ENCODE results near the gene OTUB1. TPM values are rescaled to one million over a fixed set of nuclear protein-coding genes. Genes with fewer than 3 reads are reported as not detected.

OTUB1 gene
- total and polyA plus RNA-seq, 9 of the 15 experiments (the other 6 are each of a cell fraction or from before 2014, with no cell fraction given): 29.5 to 134 (median 66.1) TPM

DNA sequence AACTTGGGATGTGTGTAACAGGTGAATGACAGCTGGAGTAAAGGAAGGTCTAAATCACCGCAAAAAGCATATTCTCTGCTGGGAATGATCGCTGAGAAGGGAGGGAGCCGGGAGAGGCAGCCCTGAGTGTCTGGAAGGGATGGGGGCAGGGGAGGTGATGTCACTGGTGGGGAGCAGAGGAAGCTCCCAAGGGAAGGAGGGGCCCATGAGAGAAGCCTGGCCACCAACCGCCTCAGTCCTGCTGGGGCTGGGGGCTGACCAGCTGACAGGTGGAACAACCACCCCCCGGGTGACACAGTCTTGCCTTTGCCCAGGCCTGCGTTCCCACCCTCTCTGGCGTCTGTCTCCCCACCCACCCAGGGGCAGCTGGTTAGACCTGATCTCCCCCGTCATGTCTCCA, 43.5 kb downstream of the OTUB1 start (continued):
- TF ChIP-seq, protein P1, sequence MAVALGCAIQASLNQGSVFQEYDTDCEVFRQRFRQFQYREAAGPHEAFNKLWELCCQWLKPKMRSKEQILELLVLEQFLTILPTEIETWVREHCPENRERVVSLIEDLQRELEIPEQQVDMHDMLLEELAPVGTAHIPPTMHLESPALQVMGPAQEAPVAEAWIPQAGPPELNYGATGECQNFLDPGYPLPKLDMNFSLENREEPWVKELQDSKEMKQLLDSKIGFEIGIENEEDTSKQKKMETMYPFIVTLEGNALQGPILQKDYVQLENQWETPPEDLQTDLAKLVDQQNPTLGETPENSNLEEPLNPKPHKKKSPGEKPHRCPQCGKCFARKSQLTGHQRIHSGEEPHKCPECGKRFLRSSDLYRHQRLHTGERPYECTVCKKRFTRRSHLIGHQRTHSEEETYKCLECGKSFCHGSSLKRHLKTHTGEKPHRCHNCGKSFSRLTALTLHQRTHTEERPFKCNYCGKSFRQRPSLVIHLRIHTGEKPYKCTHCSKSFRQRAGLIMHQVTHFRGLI (CRISPR knock-in tag; IDR thresholded peaks at IDR 0.05): no peak
- no peak for TF ChIP-seq SRSF1 (IDR thresholded peaks at IDR 0.05; ENCODE audit: low read depth, low read length)

GRCh38 chr11:64031001-64031400, 44.8 kb downstream of the OTUB1 start:
- CTCF ChIA-PET (ENCODE audit: low intra/inter-chr PET ratio): no interaction called here
- POLR2A ChIA-PET: interaction anchor here (1.0 to 1.1 kb wide), 2 partner anchors 15 to 40 kb away, joined by 3 read pairs; no protein-coding TSS in a partner anchor
- intact Hi-C loops (cut with micrococcal nuclease) (no loop called here), in situ Hi-C loops (cut with MboI) (no loop called here)
- H3K4me1 ChIP-seq (replicated peaks in 1 of 2; ENCODE audit: control insufficient read depth in 2 of 2, insufficient read depth in 2 of 2, low read length in 2 of 2): peaks cover 0 to 54% of the 10 kb centered on the region in 2 experiments; a peak in 2 of 5 replicates
- no peaks in the 10 kb centered on the region for H3K9me3 ChIP-seq (replicated peaks; ENCODE audit: control insufficient read depth, insufficient read depth, low read depth, low read length)
- H3K27ac ChIP-seq (ENCODE audit: extremely low read depth, low read depth, low read length): no peak overlapping the region
- no peak overlapping the region for H3K9ac ChIP-seq (ENCODE audit: insufficient read depth in 1 of 2, low read depth in 2 of 2, low read length in 2 of 2)
- no peaks in the 10 kb centered on the region for H3K9me1 ChIP-seq (ENCODE audit: control insufficient read depth, insufficient read depth, low read length)
- H4K20me1 ChIP-seq (replicated peaks; ENCODE audit: control insufficient read depth, insufficient read depth, low read length): peaks cover 73% of the 10 kb centered on the region
- no peak for ATAC-seq
- no peak for TF ChIP-seq ZNF431 (CRISPR knock-in tag; IDR thresholded peaks at IDR 0.05)
- no peak for TF ChIP-seq ZNF140 (CRISPR knock-in tag; IDR thresholded peaks at IDR 0.05)
- BruUV-seq (replicated peaks): no TSS peak
- H3K27me3 ChIP-seq (ENCODE audit: control insufficient read depth in 2 of 2, insufficient read depth in 2 of 2, low read length in 2 of 2): no peaks in the 10 kb centered on the region; a peak in 1 of 5 replicates
- H3K36me3 ChIP-seq (ENCODE audit: control insufficient read depth, insufficient read depth, low read length): no peaks in the 10 kb centered on the region
- no peak for FAIRE-seq
- no peak overlapping the region for H3K4me3 ChIP-seq
- no peak overlapping the region for H2AFZ ChIP-seq (ENCODE audit: low read depth, low read length)
- H3K79me2 ChIP-seq (ENCODE audit: control insufficient read depth, insufficient read depth, low read length): no peaks in the 10 kb centered on the region
- no peak overlapping the region for H3K4me2 ChIP-seq (ENCODE audit: insufficient read depth, low read length)
- no peak for DNase-seq (ENCODE audit: extremely low read depth in 1 of 4, low spot score in 3 of 4)
- WGBS (ENCODE audit: insufficient coverage, low coverage, missing lambda C conversion rate): 51% methylated on average over 2 of the region's 3 CpGs

Measured in K562 (cell line).